Astrocyte (in vitro differentiated cells and primary cell): Measurements from ENCODE around the gene CA10.

Experiments
- CTCF ChIP-seq: IDR thresholded peaks from 2 replicates; pipeline ENCODE4 v1.5.1; 2011; ENCODE audit warnings: low read depth, mild to moderate bottlenecking, inconsistent platforms, low read length, moderate library complexity; ENCODE audit not compliant: insufficient read depth
- EZH2 ChIP-seq: IDR thresholded peaks from 2 replicates; pipeline ENCODE4 v1.6.1; 2012; ENCODE audit warnings: mild to moderate bottlenecking, low read length, inconsistent platforms; ENCODE audit not compliant: insufficient read depth

GRCh38 chr17:51645056-51645455 is 513.5 kb downstream of the CA10 start:
- TF ChIP-seq CTCF (no peak), EZH2 (no peak)
